ENCODE results near the gene DIAPH1. TPM values are rescaled to one million over a fixed set of nuclear protein-coding genes. Genes with fewer than 3 reads are reported as not detected.

DIAPH1 gene
- total RNA-seq, 1 donor from 2014 or later = 20.4 TPM

GRCh38 chr5:141646026-141646425 lies 27.2 kb upstream of the DIAPH1 start:
- no peaks in the 10 kb centered on the region for H4K20me1 ChIP-seq (ENCODE audit: low read depth)
- Mint-ChIP-seq H3K4me1 (peaks cover 5% of the 10 kb centered on the region), H3K4me3 (no peak overlapping the region), H3K9me3 (no peaks in the 10 kb centered on the region), H3K27ac (no peak overlapping the region), H3K27me3 (ENCODE audit: insufficient read depth, low read depth) (peaks cover 2% of the 10 kb centered on the region), H3K36me3 (peaks cover 2% of the 10 kb centered on the region)
- no peak overlapping the region for H2AFZ ChIP-seq (replicated peaks)
- no peaks in the 10 kb centered on the region for H3K79me2 ChIP-seq (ENCODE audit: low read depth)
- peaks cover 6% of the 10 kb centered on the region for H3K27me3 ChIP-seq
- DNase-seq (ENCODE audit: low spot score) = no peak
- H3F3A ChIP-seq (ENCODE audit: low read depth) = no peaks in the 10 kb centered on the region
- no peak overlapping the region for H3K4me3 ChIP-seq
- no peaks in the 10 kb centered on the region for H3K4me1 ChIP-seq
- no peaks in the 10 kb centered on the region for H3K9me3 ChIP-seq (ENCODE audit: low read depth)
- no peaks in the 10 kb centered on the region for H3K36me3 ChIP-seq
- no peak for TF ChIP-seq CTCF (IDR thresholded peaks at IDR 0.05)
- no peak for TF ChIP-seq EZH2phosphoT487 (IDR thresholded peaks at IDR 0.05)
- TF ChIP-seq EZH2 (IDR thresholded peaks at IDR 0.05) = no peak
- H3K4me2 ChIP-seq = no peak overlapping the region
- H3K27ac ChIP-seq = no peak overlapping the region
- H3K9ac ChIP-seq = no peak overlapping the region

GRCh38 chr5:141641634-141642267 lies 23.0 kb upstream of the DIAPH1 start:
- H3K4me3 Mint-ChIP-seq = no peak overlapping the region

GRCh38 chr5:141640698-141641097 lies 21.9 kb upstream of the DIAPH1 start:
- H3K36me3 Mint-ChIP-seq = peaks cover 2% of the 10 kb centered on the region
- Histone ChIP-seq H3K4me1 (peaks cover 4% of the 10 kb centered on the region), H3K27me3 (peaks cover 16% of the 10 kb centered on the region), H3K36me3 (no peaks in the 10 kb centered on the region), H3K4me2 (no peak overlapping the region), H3K9me3 (ENCODE audit: low read depth) (no peaks in the 10 kb centered on the region), H3K4me3 (no peak overlapping the region), H3K9ac (no peak overlapping the region), H3K27ac (no peak overlapping the region), H3F3A (ENCODE audit: low read depth) (peaks cover 9% of the 10 kb centered on the region), H3K79me2 (ENCODE audit: low read depth) (peaks cover 9% of the 10 kb centered on the region), H4K20me1 (ENCODE audit: low read depth) (peaks cover 25% of the 10 kb centered on the region), H2AFZ (replicated peaks) (no peak overlapping the region)
- no peaks in the 10 kb centered on the region for H3K9me3 Mint-ChIP-seq
- TF ChIP-seq EZH2phosphoT487 (IDR thresholded peaks at IDR 0.05) (no peak), CTCF (IDR thresholded peaks at IDR 0.05) (no peak)
- DNase-seq (ENCODE audit: low spot score) = no peak
- H3K4me3 Mint-ChIP-seq = no peak overlapping the region
- H3K4me1 Mint-ChIP-seq = peaks cover 16% of the 10 kb centered on the region
- no peaks in the 10 kb centered on the region for H3K27me3 Mint-ChIP-seq (ENCODE audit: insufficient read depth, low read depth)
- no peak overlapping the region for H3K27ac Mint-ChIP-seq

More at GRCh38 chr5:141641634-141642267, 23.0 kb upstream of the DIAPH1 start:
- H3K9ac ChIP-seq = no peak overlapping the region
- no peak overlapping the region for H3K4me2 ChIP-seq
- Mint-ChIP-seq H3K36me3 (peaks cover 2% of the 10 kb centered on the region), H3K27me3 (ENCODE audit: insufficient read depth, low read depth) (no peaks in the 10 kb centered on the region), H3K27ac (no peak overlapping the region), H3K9me3 (no peaks in the 10 kb centered on the region), H3K4me1 (peaks cover 10% of the 10 kb centered on the region)
- H3F3A ChIP-seq (ENCODE audit: low read depth) = peaks cover 9% of the 10 kb centered on the region
- peaks cover 16% of the 10 kb centered on the region for H4K20me1 ChIP-seq (ENCODE audit: low read depth)
- DNase-seq (ENCODE audit: low spot score) = no peak
- H3K4me1 ChIP-seq = no peaks in the 10 kb centered on the region
- H3K79me2 ChIP-seq (ENCODE audit: low read depth) = no peaks in the 10 kb centered on the region
- no peaks in the 10 kb centered on the region for H3K36me3 ChIP-seq
- H3K9me3 ChIP-seq (ENCODE audit: low read depth) = no peaks in the 10 kb centered on the region
- TF ChIP-seq EZH2phosphoT487 (IDR thresholded peaks at IDR 0.05) (no peak), CTCF (IDR thresholded peaks at IDR 0.05) (no peak), EZH2 (IDR thresholded peaks at IDR 0.05) (no peak)
- H3K27me3 ChIP-seq = peaks cover 16% of the 10 kb centered on the region
- H3K4me3 ChIP-seq = no peak overlapping the region
- no peak overlapping the region for H3K27ac ChIP-seq
- no peak overlapping the region for H2AFZ ChIP-seq (replicated peaks)

Data from neural progenitor cell (in vitro differentiated cells).